CD4-positive, CD25-positive, alpha-beta regulatory T cell (primary cell): ENCODE data around the gene PRKCE. TPM values are rescaled to one million over a fixed set of nuclear protein-coding genes. Genes with fewer than 3 reads are reported as not detected.
A peak's percentile ranks its signal among the peaks of the same experiment; 100 is the strongest.

Experiments
- ATAC-seq, 2 donors: fragments of 150-1000 bp; cut with Tn5 transposase; one replicate each; pipeline ENCODE4 v1.10.0; 2021; ENCODE audit warnings: low read depth in 2 of 2, moderate number of reproducible peaks in 2 of 2, moderate library complexity in 1 of 2
- DNase-seq, 3 donors: peaks; one replicate each; pipeline versions ENCODE4 v3.0.0 to v3.0.0-alpha.2; 2012 to 2022; ENCODE audit warnings: mixed read lengths in 1 of 3
- H3K27ac ChIP-seq: one replicate; pipeline ENCODE4 v1.7.0; 2013; ENCODE audit warnings: mild to moderate bottlenecking, low read length; ENCODE audit not compliant: insufficient read depth, poor library complexity, severe bottlenecking
- H3K27me3 ChIP-seq: one replicate; pipeline ENCODE4 v1.7.0; 2013; ENCODE audit warnings: low read length; ENCODE audit not compliant: control insufficient read depth, insufficient read depth
- H3K36me3 ChIP-seq: one replicate; pipeline ENCODE4 v1.7.0; 2013; ENCODE audit warnings: mild to moderate bottlenecking, low read length, moderate library complexity; ENCODE audit not compliant: control insufficient read depth, insufficient read depth
- H3K4me1 ChIP-seq: 2 replicates; pipeline ENCODE4 v1.7.0; 2013; ENCODE audit warnings: mild to moderate bottlenecking, low read length; ENCODE audit not compliant: insufficient read depth, control insufficient read depth, poor library complexity, severe bottlenecking
- H3K4me3 ChIP-seq: one replicate; pipeline ENCODE4 v1.7.0; 2013; ENCODE audit warnings: low read depth, mild to moderate bottlenecking, low read length, moderate library complexity
- H3K9me3 ChIP-seq, 2 experiments: 1 replicate in 1 of 2; 2 replicates in 1 of 2; pipeline ENCODE4 v1.7.0; 2013; ENCODE audit warnings: low read length in 2 of 2, mild to moderate bottlenecking in 1 of 2, moderate library complexity in 1 of 2; ENCODE audit not compliant: control insufficient read depth in 2 of 2
- H3K27ac Mint-ChIP-seq, 3 donors: one replicate each; pipeline ENCODE4 v1.8.0; 2020 to 2022; ENCODE audit warnings: mild to moderate bottlenecking in 3 of 3, mixed read lengths in 3 of 3, moderate library complexity in 2 of 3
- H3K27me3 Mint-ChIP-seq: one replicate; pipeline ENCODE4 v1.8.0; 2022; ENCODE audit warnings: mild to moderate bottlenecking, mixed read lengths
- H3K36me3 Mint-ChIP-seq: one replicate; pipeline ENCODE4 v1.8.0; 2020; ENCODE audit warnings: mixed read lengths
- H3K4me1 Mint-ChIP-seq, 4 donors: one replicate each; pipeline ENCODE4 v1.8.0; 2020 to 2022; ENCODE audit warnings: mixed read lengths in 4 of 4, mild to moderate bottlenecking in 1 of 4
- H3K4me3 Mint-ChIP-seq, 4 donors: one replicate each; pipeline ENCODE4 v1.8.0; 2020 to 2022; ENCODE audit warnings: mild to moderate bottlenecking in 4 of 4, mixed read lengths in 4 of 4, moderate library complexity in 3 of 4
- H3K9me3 Mint-ChIP-seq, 7 donors: one replicate each; pipeline ENCODE4 v1.8.0; 2020 to 2022; ENCODE audit warnings: mixed read lengths in 7 of 7, mild to moderate bottlenecking in 3 of 7, moderate library complexity in 2 of 7
- polyA plus RNA-seq, 4 donors: library from polyadenylated mRNA; unstranded; fragments of 300-500 nt; fragmentation: Illumina TruSeq; gene quantifications; one replicate each; pipeline ENCODE4 v1.2.3, GENCODE V29; 2021
- total RNA-seq: library from RNA; stranded (reverse); gene quantifications from one replicate; pipeline ENCODE4 v1.2.3, GENCODE V29; 2022

The PRKCE gene
- total and polyA plus RNA-seq, 5 donors from 2014 or later = 0.78 to 16.5 (median 1.3) TPM

GRCh38 chr2:45732436-45732835, 81.0 kb downstream of the PRKCE start:
- DNase-seq (no peak), ATAC-seq (no peak)
- Mint-ChIP-seq H3K9me3 (peaks cover 0 to 2% (median 0%) of the 10 kb centered on the region in 7 donors), H3K4me1 (peaks cover 0 to 8% (median 3%) of the 10 kb centered on the region in 4 donors), H3K27me3 (no peaks in the 10 kb centered on the region), H3K4me3 (no peak overlapping the region), H3K27ac (no peak overlapping the region), H3K36me3 (peaks cover 8% of the 10 kb centered on the region)
- Histone ChIP-seq H3K4me1 (no peaks in the 10 kb centered on the region), H3K27ac (no peak overlapping the region), H3K36me3 (no peaks in the 10 kb centered on the region), H3K27me3 (no peaks in the 10 kb centered on the region), H3K4me3 (no peak overlapping the region), H3K9me3 (no peaks in the 10 kb centered on the region)

GRCh38 chr2:45732946-45733345, 81.5 kb downstream of the PRKCE start:
- Mint-ChIP-seq H3K9me3 (peaks cover 0 to 2% (median 0%) of the 10 kb centered on the region in 7 donors), H3K27me3 (no peaks in the 10 kb centered on the region), H3K27ac (no peak overlapping the region), H3K4me3 (no peak overlapping the region), H3K36me3 (peaks cover 12% of the 10 kb centered on the region), H3K4me1 (peaks cover 0 to 8% (median 4%) of the 10 kb centered on the region in 4 donors)
- no peak overlapping the region for H3K4me3 ChIP-seq
- DNase-seq (no peak), ATAC-seq (no peak)
- no peak overlapping the region for H3K27ac ChIP-seq
- H3K27me3 ChIP-seq = no peaks in the 10 kb centered on the region
- H3K36me3 ChIP-seq = no peaks in the 10 kb centered on the region
- H3K4me1 ChIP-seq = no peaks in the 10 kb centered on the region
- H3K9me3 ChIP-seq = no peaks in the 10 kb centered on the region

- Histone ChIP-seq H3K36me3 (no peaks in the 10 kb centered on the region), H3K4me3 (no peak overlapping the region), H3K9me3 (no peaks in the 10 kb centered on the region), H3K27me3 (no peaks in the 10 kb centered on the region), H3K4me1 (no peaks in the 10 kb centered on the region), H3K27ac (no peak overlapping the region)
- Mint-ChIP-seq H3K27ac (no peak overlapping the region), H3K9me3 (no peaks in the 10 kb centered on the region), H3K36me3 (peaks cover 12% of the 10 kb centered on the region), H3K27me3 (no peaks in the 10 kb centered on the region), H3K4me1 (peaks cover 0 to 8% (median 5%) of the 10 kb centered on the region in 4 donors), H3K4me3 (no peak overlapping the region)
- no peak for ATAC-seq
- no peak for DNase-seq
These were observed 82.9 kb downstream of the PRKCE start for GRCh38 chr2:45734336-45734735.

GRCh38 chr2:45734952-45735351, 83.5 kb downstream of the PRKCE start:
- no peak overlapping the region for H3K4me3 ChIP-seq

GRCh38 chr2:45736757-45737704, 85.6 kb downstream of the PRKCE start:
- H3K9me3 Mint-ChIP-seq = no peaks in the 10 kb centered on the region
- DNase-seq = no peak

More at GRCh38 chr2:45734952-45735351, 83.5 kb downstream of the PRKCE start:
- Histone ChIP-seq H3K4me1 (no peaks in the 10 kb centered on the region), H3K36me3 (no peaks in the 10 kb centered on the region), H3K9me3 (no peaks in the 10 kb centered on the region), H3K27ac (no peak overlapping the region), H3K27me3 (no peaks in the 10 kb centered on the region)
- DNase-seq (no peak), ATAC-seq (no peak)
- peaks cover 7% of the 10 kb centered on the region for H3K36me3 Mint-ChIP-seq
- no peaks in the 10 kb centered on the region for H3K27me3 Mint-ChIP-seq
- H3K4me3 Mint-ChIP-seq = no peak overlapping the region
- H3K4me1 Mint-ChIP-seq = peaks cover 0 to 10% (median 7%) of the 10 kb centered on the region in 4 donors
- peak overlapping the region in 1 of 3 donors; percentile 6 for H3K27ac Mint-ChIP-seq
- no peaks in the 10 kb centered on the region for H3K9me3 Mint-ChIP-seq

GRCh38 chr2:45739796-45740485, 88.5 kb downstream of the PRKCE start:
- Mint-ChIP-seq H3K4me1 (peaks cover 0 to 10% (median 4%) of the 10 kb centered on the region in 4 donors), H3K27me3 (no peaks in the 10 kb centered on the region), H3K9me3 (no peaks in the 10 kb centered on the region), H3K4me3 (no peak overlapping the region), H3K27ac (peak overlapping the region in 1 of 3 donors; percentile 10), H3K36me3 (peaks cover 7% of the 10 kb centered on the region)
- Histone ChIP-seq H3K27me3 (no peaks in the 10 kb centered on the region), H3K36me3 (no peaks in the 10 kb centered on the region), H3K4me1 (no peaks in the 10 kb centered on the region), H3K9me3 (no peaks in the 10 kb centered on the region), H3K27ac (no peak overlapping the region), H3K4me3 (no peak overlapping the region)
- ATAC-seq (no peak), DNase-seq (no peak)

More at GRCh38 chr2:45736757-45737704, 85.6 kb downstream of the PRKCE start:
- no peak overlapping the region for H3K27ac ChIP-seq
- H3K4me1 ChIP-seq = no peaks in the 10 kb centered on the region
- H3K4me3 ChIP-seq = no peak overlapping the region
- no peaks in the 10 kb centered on the region for H3K27me3 Mint-ChIP-seq
- H3K4me3 Mint-ChIP-seq = no peak overlapping the region
- no peaks in the 10 kb centered on the region for H3K27me3 ChIP-seq
- peaks cover 7% of the 10 kb centered on the region for H3K36me3 Mint-ChIP-seq
- H3K4me1 Mint-ChIP-seq = peaks cover 0 to 12% (median 7%) of the 10 kb centered on the region in 4 donors
- no peak for ATAC-seq
- no peaks in the 10 kb centered on the region for H3K9me3 ChIP-seq
- no peaks in the 10 kb centered on the region for H3K36me3 ChIP-seq
- H3K27ac Mint-ChIP-seq = no peak overlapping the region

- ATAC-seq (no peak), DNase-seq (no peak)
- H3K9me3 Mint-ChIP-seq = no peaks in the 10 kb centered on the region
- Histone ChIP-seq H3K4me3 (no peak overlapping the region), H3K36me3 (no peaks in the 10 kb centered on the region), H3K27ac (no peak overlapping the region), H3K4me1 (no peaks in the 10 kb centered on the region), H3K27me3 (no peaks in the 10 kb centered on the region), H3K9me3 (no peaks in the 10 kb centered on the region)
- no peak overlapping the region for H3K4me3 Mint-ChIP-seq
- H3K27ac Mint-ChIP-seq = no peak overlapping the region
- peaks cover 6% of the 10 kb centered on the region for H3K27me3 Mint-ChIP-seq
- H3K36me3 Mint-ChIP-seq = peaks cover 7% of the 10 kb centered on the region
- peaks cover 0 to 7% (median 3%) of the 10 kb centered on the region in 4 donors for H3K4me1 Mint-ChIP-seq
These were observed 89.8 kb downstream of the PRKCE start for GRCh38 chr2:45741161-45741850.
